Common myeloid progenitor, CD34-positive (primary cell): ENCODE measurements around the gene ESCO1.
"Not testable (repeated sequence)": the region's sequence is repeated elsewhere in the genome, so short reads cannot be mapped to it uniquely, and the experiment has no call there.

ENCODE experiments used
- CTCF ChIA-PET: fragments of 350-600 bp; sonication (Branson Sonifier 250); formaldehyde crosslinking; loops from one replicate; lab custom pipeline; 2021; ENCODE audit warnings: antibody characterized with exemption; lab: Charles Lee
- POLR2A ChIA-PET: fragments of 350-600 bp; sonication (Branson Sonifier 250); formaldehyde crosslinking; loops from one replicate; lab custom pipeline; 2021; ENCODE audit warnings: antibody characterized with exemption; lab: Charles Lee
- DNase-seq, 3 donors: peaks; one replicate each; pipeline versions ENCODE4 v3.0.0 to v3.0.0-alpha.2; 2013
- H3K27ac ChIP-seq, 2 experiments: 1 replicate in 1 of 2; 2 replicates in 1 of 2; pipeline ENCODE4 v1.7.0; 2013; ENCODE audit warnings: inconsistent platforms in 2 of 2, low read length in 2 of 2, mild to moderate bottlenecking in 2 of 2, low read depth in 1 of 2, moderate library complexity in 1 of 2; ENCODE audit not compliant: severe bottlenecking in 2 of 2, insufficient read depth in 1 of 2, poor library complexity in 1 of 2
- H3K27me3 ChIP-seq, 5 experiments: replicated peaks in 2 of 5; 1 replicate in 3 of 5; 2 replicates in 2 of 5; pipeline versions ENCODE4 v1.6.1 to v1.7.0; 2013; ENCODE audit warnings: low read length in 4 of 5, mild to moderate bottlenecking in 2 of 5, moderate library complexity in 2 of 5, inconsistent platforms in 1 of 5; ENCODE audit not compliant: insufficient read depth in 5 of 5, control insufficient read depth in 4 of 5
- H3K36me3 ChIP-seq, 4 experiments: 1 replicate in 2 of 4; 2 replicates in 2 of 4; pipeline versions ENCODE4 v1.6.1 to v1.7.0; 2013; ENCODE audit warnings: low read length in 3 of 4, control low read depth in 1 of 4, mild to moderate bottlenecking in 1 of 4; ENCODE audit not compliant: control insufficient read depth in 4 of 4, insufficient read depth in 4 of 4
- H3K4me1 ChIP-seq, 4 experiments: 1 replicate in 3 of 4; 2 replicates in 1 of 4; pipeline versions ENCODE4 v1.6.1 to v1.7.1; 2013; ENCODE audit warnings: low read length in 3 of 4, mild to moderate bottlenecking in 3 of 4, control low read depth in 1 of 4, inconsistent platforms in 1 of 4, moderate library complexity in 1 of 4; ENCODE audit not compliant: control insufficient read depth in 4 of 4, insufficient read depth in 4 of 4; ENCODE audit errors: control extremely low read depth in 1 of 4
- H3K4me3 ChIP-seq, 7 experiments: 1 replicate in 4 of 7; 2 replicates in 3 of 7; pipeline versions ENCODE4 v1.5.1 to v1.7.0; 2013; ENCODE audit warnings: mild to moderate bottlenecking in 7 of 7, low read length in 6 of 7, moderate library complexity in 6 of 7, inconsistent platforms in 2 of 7, low read depth in 2 of 7, control low read depth in 1 of 7; ENCODE audit not compliant: insufficient read depth in 4 of 7, control insufficient read depth in 1 of 7; ENCODE audit errors: extremely low read depth in 1 of 7
- H3K9me3 ChIP-seq, 5 experiments: 1 replicate in 4 of 5; 2 replicates in 1 of 5; pipeline versions ENCODE4 v1.6.1 to v1.7.1; 2013; ENCODE audit warnings: low read length in 4 of 5, mild to moderate bottlenecking in 2 of 5, inconsistent platforms in 1 of 5, low read depth in 1 of 5, moderate library complexity in 1 of 5; ENCODE audit not compliant: control insufficient read depth in 4 of 5, insufficient read depth in 2 of 5; ENCODE audit errors: control extremely low read depth in 1 of 5
- WGBS: methylation state at CpG from one replicate; pipeline ENCODE4 v1.1.5; 2013; ENCODE audit not compliant: insufficient coverage; 5-methylcytosine and 5-hydroxymethylcytosine counted together

ESCO1 gene

GRCh38 chr18:21602299-21602587 is 1.7 kb upstream of the ESCO1 start:
- peak; percentile 62 to 92 (median 92) for DNase-seq
- Histone ChIP-seq H3K9me3 (no peaks in the 10 kb centered on the region), H3K27ac (peak overlapping the region; percentile 12 to 43), H3K4me3 (peak overlapping the region in 2 of 7 experiments; percentile 0 to 43), H3K27me3 (no peaks in the 10 kb centered on the region), H3K36me3 (no peaks in the 10 kb centered on the region), H3K4me1 (peaks cover 14 to 40% (median 31%) of the 10 kb centered on the region in 4 experiments)
- 0% methylated on average over 2 of the region's 5 CpGs for WGBS
- CTCF ChIA-PET = interaction anchor here (0.6 to 4.1 kb wide), 2 partner anchors 9 to 75 kb away, joined by 3 to 51 read pairs; partner anchors contain the start of gene SNRPD1
- POLR2A ChIA-PET = no interaction called here

- H3K27ac ChIP-seq = peak overlapping the region; percentile 78 to 96
- peaks cover 14 to 40% (median 31%) of the 10 kb centered on the region in 4 experiments for H3K4me1 ChIP-seq
- CTCF ChIA-PET = interaction anchor here (0.5 to 4.1 kb wide), 12 partner anchors 10 to 1394 kb away, joined by 3 to 51 read pairs (median 4); partner anchors contain the start of genes MIB1 and SNRPD1
- POLR2A ChIA-PET = interaction anchor here (0.8 to 2.2 kb wide), 2 partner anchors 12 to 104 kb away, joined by 6 to 12 read pairs; partner anchors contain the start of gene SNRPD1
- under 1% methylated on average over 38 of the region's 67 CpGs for WGBS
- DNase-seq = peak in 2 of 3 donors; percentile 78 to 84
- no peaks in the 10 kb centered on the region for H3K27me3 ChIP-seq
- peak overlapping the region; percentile 88 to 99 (median 94) for H3K4me3 ChIP-seq
- no peaks in the 10 kb centered on the region for H3K36me3 ChIP-seq
- no peaks in the 10 kb centered on the region for H3K9me3 ChIP-seq
Measured at GRCh38 chr18:21599585-21600525, 649 bp downstream of the ESCO1 start.

GRCh38 chr18:21598726-21599584 is 1.5 kb downstream of the ESCO1 start:
- Histone ChIP-seq H3K27ac (peak overlapping the region; percentile 78 to 96), H3K4me1 (peaks cover 14 to 40% (median 31%) of the 10 kb centered on the region in 4 experiments), H3K36me3 (peaks cover 0 to 3% (median under 1%) of the 10 kb centered on the region in 4 experiments), H3K27me3 (no peaks in the 10 kb centered on the region), H3K9me3 (peaks cover 0 to 2% (median 0%) of the 10 kb centered on the region in 5 experiments), H3K4me3 (peak overlapping the region in 6 of 7 experiments; percentile 88 to 99 (median 95))
- 69% methylated on average over 3 of the region's 18 CpGs for WGBS
- CTCF ChIA-PET = interaction anchor here (1.6 to 4.1 kb wide), 2 partner anchors 13 to 14 kb away, joined by 5 to 51 read pairs; partner anchors contain the start of gene SNRPD1
- peak in 1 of 3 donors; percentile 1 for DNase-seq
- POLR2A ChIA-PET = no interaction called here

GRCh38 chr18:21597620-21598019 is 2.9 kb downstream of the ESCO1 start:
- Histone ChIP-seq H3K36me3 (peaks cover 0 to 8% (median 2%) of the 10 kb centered on the region in 4 experiments), H3K4me3 (peak overlapping the region in 1 of 7 experiments; percentile 40), H3K4me1 (peaks cover 14 to 32% (median 27%) of the 10 kb centered on the region in 4 experiments), H3K27me3 (no peaks in the 10 kb centered on the region), H3K9me3 (peaks cover 0 to 7% (median 0%) of the 10 kb centered on the region in 5 experiments), H3K27ac (peak overlapping the region in 1 of 2 experiments; percentile 49)
- CTCF ChIA-PET = interaction anchor here (1.3 to 1.6 kb wide), 2 partner anchors 13 to 15 kb away, joined by 4 to 5 read pairs; partner anchors contain the start of gene SNRPD1
- WGBS = no CpG with 5 or more reads among the region's 1 CpG
- POLR2A ChIA-PET = interaction anchor here (0.6 kb wide), 1 partner anchor 50 kb away, joined by 3 read pairs; no protein-coding TSS in a partner anchor
- no peak for DNase-seq

GRCh38 chr18:21593540-21594257 is 6.8 kb downstream of the ESCO1 start:
- ChIA-PET POLR2A (no interaction called here), CTCF (interaction anchor here (0.6 to 1.1 kb wide), 3 partner anchors 16 to 33 kb away, joined by 3 read pairs; no protein-coding TSS in a partner anchor)
- Histone ChIP-seq H3K27ac (no peak overlapping the region), H3K4me3 (no peak overlapping the region), H3K27me3 (no peaks in the 10 kb centered on the region), H3K4me1 (peaks cover 1 to 12% (median 4%) of the 10 kb centered on the region in 4 experiments), H3K9me3 (peaks cover 0 to 7% (median 0%) of the 10 kb centered on the region in 5 experiments), H3K36me3 (peaks cover 0 to 12% (median 2%) of the 10 kb centered on the region in 4 experiments)
- DNase-seq = peak in 2 of 3 donors; percentile 19 to 22
- WGBS = 96% methylated on average over 3 of the region's 7 CpGs

- CTCF ChIA-PET, H3K9me3 ChIP-seq, H3K27ac ChIP-seq, DNase-seq, H3K4me3 ChIP-seq, POLR2A ChIA-PET, H3K27me3 ChIP-seq, H3K4me1 ChIP-seq: not testable (repeated sequence)
- 97% methylated on average over 6 of the region's 33 CpGs for WGBS
- peaks cover 0 to 12% (median 2%) of the 10 kb centered on the region in 4 experiments for H3K36me3 ChIP-seq
Measured at GRCh38 chr18:21592361-21592760, 8.1 kb downstream of the ESCO1 start.
